Endodermal cell (in vitro differentiated cells): ENCODE results near the gene PRKCB. TPM values are rescaled to one million over a fixed set of nuclear protein-coding genes. Genes with fewer than 3 reads are reported as not detected.

Experiments
- DNase-seq: peaks from one replicate; pipeline ENCODE4 v3.0.0-alpha.2; 2017
- H3K27ac ChIP-seq: 2 replicates; pipeline ENCODE4 v1.5.1; 2013; ENCODE audit warnings: mild to moderate bottlenecking, low read depth, low read length, moderate library complexity
- H3K27me3 ChIP-seq: 2 replicates; pipeline ENCODE4 v1.6.1; 2013; ENCODE audit warnings: mild to moderate bottlenecking, low read length, moderate library complexity; ENCODE audit not compliant: insufficient read depth, control insufficient read depth, poor library complexity, severe bottlenecking
- H3K36me3 ChIP-seq: 2 replicates; pipeline ENCODE4 v1.7.0; 2013; ENCODE audit warnings: mild to moderate bottlenecking, low read length, moderate library complexity; ENCODE audit not compliant: control insufficient read depth, insufficient read depth
- H3K4me1 ChIP-seq: one replicate; pipeline ENCODE4 v1.7.0; 2013; ENCODE audit warnings: low read length; ENCODE audit not compliant: control insufficient read depth, insufficient read depth
- H3K4me3 ChIP-seq: 2 replicates; pipeline ENCODE4 v1.5.1; 2013; ENCODE audit warnings: mild to moderate bottlenecking, low read length, moderate library complexity
- H3K9ac ChIP-seq: 2 replicates; pipeline ENCODE4 v1.6.1; 2013; ENCODE audit warnings: mild to moderate bottlenecking, low read length, moderate library complexity; ENCODE audit not compliant: poor library complexity, severe bottlenecking; ENCODE audit errors: extremely low read depth
- H3K9me3 ChIP-seq: 2 replicates; pipeline ENCODE4 v1.6.1; 2013; ENCODE audit warnings: mild to moderate bottlenecking, low read length, moderate library complexity; ENCODE audit not compliant: control insufficient read depth
- H3K27ac Mint-ChIP-seq: 2 replicates; pipeline ENCODE4 v1.8.0; 2020; ENCODE audit warnings: mixed read lengths
- H3K27me3 Mint-ChIP-seq: 2 replicates; pipeline ENCODE4 v1.8.0; 2021; ENCODE audit warnings: mild to moderate bottlenecking, mixed read lengths; ENCODE audit not compliant: insufficient read depth
- H3K36me3 Mint-ChIP-seq: 2 replicates; pipeline ENCODE4 v1.8.0; 2020; ENCODE audit warnings: low read depth, mixed read lengths
- H3K4me1 Mint-ChIP-seq: 2 replicates; pipeline ENCODE4 v1.8.0; 2020; ENCODE audit warnings: mixed read lengths
- H3K4me3 Mint-ChIP-seq: 2 replicates; pipeline ENCODE4 v1.8.0; 2020; ENCODE audit warnings: mild to moderate bottlenecking, moderate library complexity, mixed read lengths
- H3K9me3 Mint-ChIP-seq: 2 replicates; pipeline ENCODE4 v1.8.0; 2020; ENCODE audit warnings: mild to moderate bottlenecking, mixed read lengths
- CTCF ChIP-seq: fragments of 200-600 bp; sonication (generic); conservative IDR thresholded peaks from 2 replicates; pipeline ENCODE4 v1.5.0; 2021; ENCODE audit warnings: antibody characterized with exemption, mild to moderate bottlenecking
- WGBS, 2 experiments: methylation state at CpG; one replicate each; pipeline versions ENCODE4 v1.1.5 to v1.1.7; 2013; ENCODE audit warnings: missing lambda C conversion rate in 2 of 2, mixed read lengths in 1 of 2; ENCODE audit not compliant: insufficient coverage in 1 of 2, insufficient read length in 1 of 2; 5-methylcytosine and 5-hydroxymethylcytosine counted together
- total RNA-seq, 2 donors: library from RNA; stranded (reverse); fragmentation: NEBNext Ultra II Directional in 1 of 2; extraction: Animal tissue kit (Norgen Biotek cat#: 25700) in 1 of 2; gene quantifications; 2 replicates in 1 of 2; 3 replicates in 1 of 2; pipeline ENCODE4 v1.2.1, GENCODE V29; 2021

PRKCB gene
- total RNA-seq, 2 donors from 2014 or later: 0.38 to 1.1 TPM

GRCh38 chr16:24221219-24221618 lies 385.4 kb downstream of the PRKCB start:
- no peaks in the 10 kb centered on the region for H3K9me3 Mint-ChIP-seq
- TF ChIP-seq CTCF: no peak
- Histone ChIP-seq H3K4me3 (no peak overlapping the region), H3K36me3 (no peaks in the 10 kb centered on the region), H3K9ac (no peak overlapping the region), H3K9me3 (no peaks in the 10 kb centered on the region), H3K4me1 (peaks cover 4% of the 10 kb centered on the region), H3K27ac (no peak overlapping the region), H3K27me3 (peaks cover 75% of the 10 kb centered on the region)
- WGBS, 2 experiments: 89% methylated on average over 2 of the region's 2 CpGs; no CpG with 5 or more reads in 1 of the 2 experiments
- no peak overlapping the region for H3K4me3 Mint-ChIP-seq
- H3K36me3 Mint-ChIP-seq: no peaks in the 10 kb centered on the region
- no peak overlapping the region for H3K27ac Mint-ChIP-seq
- no peak for DNase-seq
- H3K4me1 Mint-ChIP-seq: peaks cover 12% of the 10 kb centered on the region
- H3K27me3 Mint-ChIP-seq: peaks cover 73% of the 10 kb centered on the region

GRCh38 chr16:24228514-24228913 lies 392.7 kb downstream of the PRKCB start:
- H3K36me3 Mint-ChIP-seq: no peaks in the 10 kb centered on the region
- H3K9me3 Mint-ChIP-seq: no peaks in the 10 kb centered on the region

DNA sequence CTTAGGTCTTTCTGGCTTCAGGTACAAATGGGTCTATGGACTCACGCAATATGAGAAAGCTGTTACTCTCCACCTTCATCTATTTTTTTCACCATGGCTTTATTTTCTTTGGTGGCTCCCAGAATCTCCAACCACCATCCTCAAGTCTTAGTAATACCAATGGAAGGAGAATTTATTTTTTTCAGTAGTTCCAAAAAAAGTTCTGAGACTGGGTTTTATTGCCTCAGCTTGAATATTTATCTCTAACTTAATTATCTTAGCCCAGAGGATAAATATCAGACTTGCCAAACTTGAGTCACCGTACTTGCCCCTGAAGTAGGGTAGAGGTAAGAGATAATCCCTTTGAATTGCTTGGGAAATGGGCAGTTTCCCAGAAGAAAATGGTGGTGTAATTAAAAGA lies 397.2 kb downstream of the PRKCB start:
- H3K9me3 Mint-ChIP-seq: peaks cover 6% of the 10 kb centered on the region
- H3K4me1 ChIP-seq: no peaks in the 10 kb centered on the region
- no peak overlapping the region for H3K4me3 ChIP-seq
- TF ChIP-seq CTCF: no peak
- H3K4me3 Mint-ChIP-seq: no peak overlapping the region
- H3K9ac ChIP-seq: no peak overlapping the region
- no peak overlapping the region for H3K27ac ChIP-seq
- H3K27me3 Mint-ChIP-seq: peaks cover 48% of the 10 kb centered on the region
- no peak for DNase-seq
- no peaks in the 10 kb centered on the region for H3K36me3 ChIP-seq
- no peak overlapping the region for H3K27ac Mint-ChIP-seq
- 85 to 93% methylated on average over 2 of the region's 2 CpGs for WGBS, 2 experiments
- peaks cover 46% of the 10 kb centered on the region for H3K27me3 ChIP-seq
- H3K4me1 Mint-ChIP-seq: no peaks in the 10 kb centered on the region
- no peaks in the 10 kb centered on the region for H3K9me3 ChIP-seq
- H3K36me3 Mint-ChIP-seq: no peaks in the 10 kb centered on the region

More at GRCh38 chr16:24228514-24228913, 392.7 kb downstream of the PRKCB start:
- Histone ChIP-seq H3K36me3 (no peaks in the 10 kb centered on the region), H3K27ac (no peak overlapping the region), H3K4me1 (no peaks in the 10 kb centered on the region), H3K9ac (no peak overlapping the region), H3K9me3 (no peaks in the 10 kb centered on the region), H3K4me3 (no peak overlapping the region), H3K27me3 (peaks cover 74% of the 10 kb centered on the region)
- TF ChIP-seq CTCF: no peak
- H3K4me3 Mint-ChIP-seq: no peak overlapping the region
- H3K4me1 Mint-ChIP-seq: peaks cover 13% of the 10 kb centered on the region
- no peak for DNase-seq
- 94% methylated on average over 7 of the region's 7 CpGs; no CpG with 5 or more reads in 1 of the 2 experiments for WGBS, 2 experiments
- peaks cover 71% of the 10 kb centered on the region for H3K27me3 Mint-ChIP-seq
- no peak overlapping the region for H3K27ac Mint-ChIP-seq
